Activated CD8-positive, alpha-beta memory T cell treated with anti-CD3 and anti-CD28 coated beads, Interleukin-2, amount 50 U/mL, for 1 hour (primary cell): ENCODE data around the gene KCNA10.
"Not testable (repeated sequence)": the region's sequence is repeated elsewhere in the genome, so short reads cannot be mapped to it uniquely, and the experiment has no call there.

Source experiments
- DNase-seq: peaks from one replicate; pipeline ENCODE4 v3.0.0-alpha.2; 2020; ENCODE audit errors: extremely low read depth

Gene KCNA10

DNA sequence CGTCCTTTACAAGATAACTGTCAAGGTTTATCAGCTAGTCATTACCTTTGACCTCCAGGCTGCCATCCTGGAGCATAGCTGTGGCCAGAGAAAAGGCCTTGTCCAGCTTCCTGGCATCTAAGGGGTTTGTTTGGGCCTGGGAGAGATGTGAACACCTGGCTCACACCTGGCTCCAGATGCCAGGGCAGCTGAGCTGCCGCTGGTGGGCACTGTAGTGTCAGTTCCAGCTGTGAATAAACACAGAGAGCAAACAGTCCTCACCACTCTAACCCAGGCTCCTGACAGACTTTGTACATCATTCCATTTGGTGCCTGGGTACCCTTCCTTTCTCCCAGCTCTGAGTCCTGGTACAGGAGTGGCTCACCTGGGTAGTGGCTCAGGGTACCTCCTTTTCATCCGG, 14.3 kb upstream of the KCNA10 start:
- no peak for DNase-seq

DNA sequence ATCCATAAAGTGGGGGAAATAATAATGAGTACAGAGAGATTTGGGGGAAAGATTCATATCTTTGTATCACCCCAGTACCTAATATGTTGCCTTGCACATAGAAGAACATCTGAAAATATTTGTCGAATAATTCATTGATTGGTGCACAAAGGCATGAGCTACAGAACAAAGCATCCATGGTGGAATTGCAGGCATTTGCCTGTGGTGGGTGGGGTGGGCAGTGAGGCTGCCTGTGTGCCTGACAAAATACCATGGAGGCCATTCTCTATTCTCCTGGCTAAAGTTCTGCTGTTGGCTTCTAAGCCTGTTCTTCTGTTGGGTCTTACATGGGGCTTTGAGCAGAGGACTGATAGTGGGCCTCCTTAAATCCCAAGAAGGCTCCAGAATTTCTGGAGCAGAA, 10.0 kb upstream of the KCNA10 start:
- DNase-seq: no peak

DNA sequence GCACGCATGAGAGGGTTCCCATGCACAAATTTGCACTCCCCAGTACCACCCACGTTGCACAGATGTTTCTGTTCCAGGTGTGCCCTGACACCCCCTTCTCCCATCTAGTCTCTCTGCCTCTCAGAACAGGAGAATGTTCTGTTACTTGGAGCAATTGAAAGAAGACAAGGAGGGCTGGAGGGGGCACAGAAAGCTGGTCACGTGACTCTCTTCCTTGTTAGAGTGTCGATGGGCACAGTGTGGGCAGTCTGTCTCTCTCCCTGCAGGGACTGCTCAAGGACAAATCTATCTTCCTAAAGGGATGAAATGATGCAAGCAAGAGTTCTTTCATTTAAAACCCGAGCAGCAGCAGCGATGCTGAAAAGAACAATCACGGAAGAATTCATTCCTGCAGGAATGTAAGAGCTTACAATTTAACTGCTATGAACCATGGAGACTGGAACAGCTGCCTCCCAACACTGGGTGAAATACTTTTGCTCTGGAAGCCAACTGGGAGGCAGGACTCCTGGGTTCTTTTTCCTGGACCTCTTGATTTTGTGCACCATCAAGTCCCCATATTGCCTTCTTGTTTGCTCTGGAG, 7.3 kb upstream of the KCNA10 start:
- no peak for DNase-seq

DNA sequence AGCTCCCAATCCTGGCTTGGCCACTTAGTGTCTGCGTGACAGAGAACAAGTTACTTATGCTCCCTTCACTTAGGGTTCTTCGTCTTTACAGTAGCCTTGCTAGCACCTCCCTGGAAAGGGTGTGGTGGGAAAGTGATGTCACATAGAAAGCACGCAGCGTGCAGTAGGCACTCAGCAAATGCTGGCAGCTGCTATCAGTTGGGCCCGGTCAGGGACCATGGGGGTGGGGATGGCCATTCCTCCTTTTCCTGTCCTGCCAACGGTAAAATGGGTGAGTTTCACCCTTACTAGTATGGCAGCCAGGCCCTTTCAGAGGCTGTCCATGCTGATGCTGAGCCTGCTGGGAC, 6.2 kb upstream of the KCNA10 start:
- DNase-seq: no peak

- DNase-seq: peak; percentile 5
Measured at GRCh38 chr1:110524311-110525248, 5.6 kb upstream of the KCNA10 start.

DNA sequence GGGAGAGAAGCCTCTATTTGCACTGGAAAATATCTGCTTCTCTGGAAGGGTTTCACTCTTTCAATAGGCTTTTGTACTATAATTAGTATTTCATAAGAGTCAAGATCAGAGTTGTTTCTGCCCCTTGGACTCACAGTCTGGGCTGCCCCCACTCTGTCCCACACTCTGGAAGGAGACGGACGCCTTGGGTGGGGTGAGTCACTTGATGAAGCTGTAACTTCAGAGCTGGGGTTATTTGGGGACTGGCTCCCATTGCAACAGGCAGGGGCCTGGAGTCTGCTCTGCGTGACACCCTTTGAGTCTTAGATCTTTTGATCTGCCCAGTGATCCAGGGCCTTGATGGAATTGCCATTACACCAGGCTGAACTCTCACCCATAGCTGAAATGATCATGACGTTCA, 4.0 kb upstream of the KCNA10 start:
- no peak for DNase-seq

GRCh38 chr1:110522560-110522959, 3.6 kb upstream of the KCNA10 start:
- DNase-seq: no peak

- DNase-seq: no peak
Measured at GRCh38 chr1:110520827-110521226, 1.9 kb upstream of the KCNA10 start.

DNA sequence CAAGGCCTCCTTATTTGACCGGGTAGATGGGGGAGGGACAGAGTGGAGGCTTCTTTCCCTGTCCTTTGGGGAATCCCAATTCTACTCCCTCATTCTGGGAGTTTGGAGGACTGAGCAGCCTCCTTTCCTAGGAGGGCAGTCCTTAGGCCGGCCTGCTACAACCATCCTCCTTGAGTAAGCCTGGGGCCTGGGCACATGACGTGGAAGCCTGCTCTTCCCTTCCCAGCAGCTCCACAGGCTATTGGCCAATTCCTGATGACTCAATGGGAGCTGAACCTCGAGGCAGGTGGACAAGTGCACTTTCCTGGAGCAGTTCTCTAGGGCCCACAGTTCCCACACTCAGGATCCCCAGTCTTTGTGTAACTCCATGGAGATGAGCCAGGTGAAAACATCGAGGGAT, 3.1 kb downstream of the KCNA10 start:
- no peak for DNase-seq

DNA sequence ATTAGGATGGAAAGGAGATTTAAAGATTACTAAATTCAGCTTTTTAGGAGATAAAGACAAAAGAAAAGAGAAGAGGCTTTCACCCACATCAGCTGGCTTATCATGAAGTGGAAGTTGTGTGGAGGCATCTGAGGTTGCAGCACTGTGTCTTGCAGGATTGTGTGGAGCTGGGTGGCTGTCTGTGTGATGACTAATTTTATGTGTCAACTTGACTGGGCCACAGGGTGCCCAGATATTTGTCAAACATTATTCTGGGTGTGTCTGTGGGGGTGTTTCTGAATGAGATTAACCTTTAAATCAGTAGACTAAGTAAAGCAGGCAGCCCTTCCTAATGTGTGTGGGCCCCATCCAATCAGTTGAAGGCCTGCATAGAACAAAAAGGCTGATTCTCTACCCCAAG, 3.9 kb downstream of the KCNA10 start:
- no peak for DNase-seq

GRCh38 chr1:110513511-110513910, 5.5 kb downstream of the KCNA10 start:
- no peak for DNase-seq

DNA sequence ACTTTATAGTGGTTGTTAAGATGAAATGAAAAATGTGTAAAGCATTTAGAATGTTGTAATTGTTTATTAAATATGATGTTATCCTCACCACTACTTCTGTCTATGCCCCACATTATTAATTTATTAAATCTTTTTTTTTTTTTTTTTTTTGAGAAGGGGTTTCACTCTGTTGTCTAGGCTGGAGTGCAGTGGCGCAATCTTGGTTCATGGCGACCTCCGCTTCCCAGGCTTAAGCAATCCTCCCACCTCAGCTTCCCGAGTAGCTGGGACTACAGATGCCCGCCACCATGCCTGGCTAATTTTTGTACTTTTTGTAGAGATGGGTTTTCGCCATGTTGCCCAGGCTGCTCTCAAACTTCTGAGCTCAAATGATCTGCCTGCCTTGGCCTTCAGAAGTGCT, 7.5 kb downstream of the KCNA10 start:
- DNase-seq: no peak

GRCh38 chr1:110510921-110511320, 8.1 kb downstream of the KCNA10 start:
- DNase-seq: not testable (repeated sequence)

- no peak for DNase-seq
Measured at GRCh38 chr1:110509655-110510054, 9.3 kb downstream of the KCNA10 start.

GRCh38 chr1:110508028-110508940, 10.7 kb downstream of the KCNA10 start:
- no peak for DNase-seq

- no peak for DNase-seq
Measured at GRCh38 chr1:110506541-110506940, 12.4 kb downstream of the KCNA10 start.

DNA sequence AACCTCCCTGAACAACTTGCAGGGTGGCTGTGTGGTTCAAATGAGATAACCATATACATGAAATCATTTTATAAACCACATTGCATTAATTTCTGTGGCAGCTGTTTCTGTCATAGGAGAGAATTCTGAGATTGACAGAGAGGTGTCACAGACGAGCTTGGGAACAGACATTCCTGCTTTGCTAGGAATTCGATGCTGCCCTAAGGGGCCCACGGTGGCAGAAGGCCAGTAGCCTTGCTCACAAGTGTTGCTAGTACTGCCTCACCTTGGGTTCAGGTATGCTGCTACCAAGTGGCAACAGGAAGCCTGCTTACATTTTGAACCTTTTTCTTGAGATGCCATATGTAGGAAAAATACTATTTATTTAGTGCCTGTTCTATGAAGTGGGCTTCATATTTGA, 13.4 kb downstream of the KCNA10 start:
- DNase-seq: no peak

- no peak for DNase-seq
Measured at GRCh38 chr1:110504226-110504625, 14.7 kb downstream of the KCNA10 start.

- DNase-seq: no peak
Measured at GRCh38 chr1:110503471-110503870, 15.5 kb downstream of the KCNA10 start.

- DNase-seq: no peak
Measured at GRCh38 chr1:110502402-110503151, 16.4 kb downstream of the KCNA10 start.

- DNase-seq: no peak
Measured at GRCh38 chr1:110501488-110502132, 17.4 kb downstream of the KCNA10 start.
